Activated CD4-positive, CD25-positive, alpha-beta regulatory T cell treated with anti-CD3 and anti-CD28 coated beads, Interleukin-2, amount 50 U/mL, for 72 hours (primary cell): ENCODE results near the gene GALNT14.

ENCODE experiments used
- DNase-seq: peaks from one replicate; pipeline ENCODE4 v3.0.0; 2021

GALNT14 gene

DNA sequence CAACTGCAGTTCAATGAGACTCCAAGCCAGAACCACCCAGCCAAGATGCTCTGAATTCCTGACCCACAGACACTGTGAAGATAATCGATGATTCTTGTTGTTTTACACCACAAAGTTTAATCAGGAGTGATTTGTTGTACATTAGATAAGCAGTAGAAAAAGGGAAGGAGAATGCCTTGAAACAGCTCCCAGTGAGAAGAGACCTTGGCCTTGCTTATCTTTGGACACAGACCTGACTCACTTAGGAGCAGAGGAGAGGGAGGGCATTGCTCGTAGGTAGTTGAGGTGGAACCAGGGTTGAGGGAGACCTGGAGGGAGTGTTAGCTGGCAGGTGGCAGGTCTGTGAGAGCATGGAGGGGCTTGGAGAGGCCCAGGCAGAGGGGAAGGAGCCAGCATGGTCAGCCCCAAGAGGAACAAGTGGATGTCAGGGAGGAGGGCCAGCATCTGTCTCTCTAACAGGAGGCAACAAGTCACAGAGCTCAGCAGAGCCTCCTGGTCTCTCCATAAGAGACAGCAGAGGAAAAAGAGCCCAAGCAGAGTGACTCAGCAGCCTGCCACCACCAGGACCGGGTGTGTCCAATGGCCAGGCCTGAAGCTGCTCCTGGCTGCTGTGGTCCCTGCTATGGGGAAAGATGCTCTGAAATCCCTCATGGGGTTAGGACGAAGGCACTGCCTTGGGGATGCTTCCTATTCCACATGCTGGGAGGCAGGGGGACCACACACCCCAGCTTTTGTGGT is 169.4 kb downstream of the GALNT14 start:
- DNase-seq = no peak

DNA sequence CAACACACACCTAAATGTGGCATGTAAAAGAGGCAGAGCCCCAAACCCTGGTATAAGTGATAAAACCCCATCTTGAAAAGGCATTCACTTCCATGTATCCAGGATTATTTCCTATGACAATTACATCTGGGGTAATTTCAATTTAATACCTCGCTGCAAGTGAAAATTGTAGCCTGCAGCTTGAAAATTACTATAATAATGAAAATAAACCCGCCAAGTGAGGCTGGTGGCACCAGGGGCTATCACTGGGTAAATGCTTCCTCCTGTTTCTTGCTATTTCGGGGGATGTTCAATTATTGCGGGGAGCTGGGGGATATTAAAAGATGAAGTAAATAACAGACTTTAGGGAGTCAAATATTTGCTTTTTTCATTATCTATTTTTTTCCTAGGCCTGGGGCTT is 171.5 kb downstream of the GALNT14 start:
- DNase-seq = no peak

DNA sequence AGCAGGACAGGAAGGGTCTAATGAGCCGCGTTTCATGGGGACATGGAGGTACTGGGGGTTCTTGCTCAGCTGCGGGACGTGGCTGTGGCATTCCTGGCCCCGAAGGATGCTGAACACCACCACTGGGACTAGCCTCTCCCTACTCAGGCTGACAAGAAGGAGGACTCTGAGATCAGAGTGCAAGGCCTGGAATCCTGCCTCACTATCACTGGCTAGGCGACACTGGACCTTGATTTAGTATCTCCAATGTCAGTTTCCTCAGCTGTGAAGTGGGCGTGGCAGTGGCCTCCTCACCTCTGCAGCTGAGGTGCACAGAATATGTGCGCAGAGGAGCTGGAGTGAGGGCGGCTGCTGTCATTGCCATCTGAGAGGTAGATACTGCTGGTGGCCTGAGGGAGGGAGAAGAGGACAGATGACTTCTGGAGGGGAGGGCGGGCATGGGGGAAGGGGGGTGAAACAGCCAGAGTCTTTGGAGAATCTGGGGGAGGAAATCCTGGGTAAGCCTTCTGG is 173.2 kb downstream of the GALNT14 start:
- DNase-seq = no peak

DNA sequence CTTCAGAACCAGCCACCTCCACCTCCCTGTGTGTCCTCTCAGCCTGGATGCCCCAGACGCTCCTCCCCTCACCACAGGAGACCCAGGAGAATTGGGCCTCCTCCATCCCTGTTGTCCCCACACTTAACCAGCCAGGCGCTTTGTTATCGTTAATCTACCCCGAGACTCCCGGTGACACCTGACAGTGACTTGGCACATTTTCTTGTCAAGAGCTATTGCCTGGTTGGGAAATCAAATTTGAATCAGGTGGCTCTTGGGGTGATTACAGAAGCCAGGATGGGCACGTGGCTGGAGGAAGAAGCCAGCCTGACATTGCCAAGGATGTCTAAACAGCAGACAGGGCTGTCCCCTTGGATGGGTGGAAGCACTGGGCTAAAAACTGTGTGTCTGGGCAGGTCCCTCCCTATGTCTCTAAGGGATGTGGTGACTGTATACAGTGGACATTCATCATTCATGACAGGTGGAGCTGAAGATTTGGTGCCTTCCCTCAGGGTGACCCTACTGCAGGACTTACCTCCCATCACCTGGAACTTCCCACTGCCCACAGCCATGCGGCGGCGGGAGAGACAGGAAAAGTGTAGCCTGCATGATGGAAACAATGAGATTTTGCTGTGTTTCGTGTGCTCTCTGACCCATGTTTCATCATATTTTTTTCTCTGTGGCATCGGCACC is 173.8 kb downstream of the GALNT14 start:
- DNase-seq = no peak

DNA sequence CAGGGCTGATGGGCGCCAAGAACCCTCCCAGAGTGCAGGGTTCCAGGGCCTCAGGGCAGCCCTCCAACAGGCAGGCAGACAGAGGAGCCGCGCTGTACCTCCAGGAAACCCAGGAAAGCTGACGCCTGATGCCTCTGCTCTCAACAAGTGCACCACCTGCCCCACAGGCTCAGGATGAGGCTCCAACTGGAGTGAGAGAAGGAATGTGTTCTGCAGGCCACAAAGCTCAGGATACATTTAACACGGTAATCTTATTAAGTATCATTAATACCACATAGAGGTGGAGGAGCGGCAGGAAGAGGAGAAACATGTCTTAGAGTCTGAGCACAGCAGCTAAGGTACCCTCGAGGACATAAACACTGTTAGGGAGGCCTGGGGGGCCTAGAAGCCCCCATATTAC is 175.1 kb downstream of the GALNT14 start:
- no peak for DNase-seq

DNA sequence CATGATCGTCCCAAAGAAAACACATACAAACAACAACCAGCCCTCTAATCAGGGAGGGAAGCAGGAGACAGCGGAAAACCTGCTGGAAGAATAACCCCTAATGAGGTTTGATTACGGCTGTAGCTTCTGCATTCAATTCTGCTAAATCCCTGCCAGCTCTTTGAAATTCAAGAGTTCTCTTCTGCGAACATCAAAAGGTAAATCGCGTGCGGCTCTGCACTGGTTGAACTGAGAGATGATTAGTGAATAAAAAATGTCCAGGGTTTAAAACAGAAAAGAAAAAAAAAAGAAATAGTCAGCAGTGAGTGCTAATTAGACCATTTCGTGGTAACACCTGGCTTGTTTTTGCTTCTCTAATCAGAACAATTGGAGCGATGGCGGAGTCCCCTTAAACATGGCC is 178.0 kb downstream of the GALNT14 start:
- no peak for DNase-seq

DNA sequence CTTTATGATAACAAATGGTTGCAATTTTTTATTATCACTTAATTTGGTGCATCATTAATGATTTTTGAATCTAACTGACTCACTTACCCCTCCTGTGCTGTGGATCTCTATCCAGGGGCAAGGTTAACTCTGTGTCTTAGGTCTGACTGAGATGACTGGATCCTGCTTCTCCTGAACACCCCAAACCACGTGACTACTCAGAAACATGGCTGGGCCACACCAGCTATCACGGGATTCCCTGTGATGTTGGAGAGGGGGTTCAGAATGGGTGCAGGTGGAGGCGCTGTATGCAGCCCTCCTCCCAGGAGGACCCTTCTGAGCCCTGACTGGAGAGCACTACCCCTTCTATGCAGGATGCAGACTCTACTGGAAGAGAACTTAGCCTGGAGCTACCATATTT is 178.6 kb downstream of the GALNT14 start:
- no peak for DNase-seq

DNA sequence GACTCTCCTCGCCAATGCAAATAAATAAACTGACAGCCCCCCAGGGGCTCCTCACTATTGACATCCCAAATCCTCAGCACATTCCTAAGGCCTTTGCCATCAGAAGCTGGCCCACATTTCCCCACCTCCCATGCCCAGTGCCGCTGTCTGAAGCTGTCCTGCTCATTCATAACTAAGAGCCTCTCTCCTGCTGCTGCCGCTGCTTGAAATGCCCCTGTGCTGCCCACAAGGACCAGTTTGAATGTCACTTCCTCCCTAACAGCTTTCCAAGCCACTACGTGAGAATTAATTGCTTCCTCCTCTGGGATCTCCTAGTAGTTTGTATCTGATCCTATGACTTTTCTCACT is 179.3 kb downstream of the GALNT14 start:
- DNase-seq = no peak

DNA sequence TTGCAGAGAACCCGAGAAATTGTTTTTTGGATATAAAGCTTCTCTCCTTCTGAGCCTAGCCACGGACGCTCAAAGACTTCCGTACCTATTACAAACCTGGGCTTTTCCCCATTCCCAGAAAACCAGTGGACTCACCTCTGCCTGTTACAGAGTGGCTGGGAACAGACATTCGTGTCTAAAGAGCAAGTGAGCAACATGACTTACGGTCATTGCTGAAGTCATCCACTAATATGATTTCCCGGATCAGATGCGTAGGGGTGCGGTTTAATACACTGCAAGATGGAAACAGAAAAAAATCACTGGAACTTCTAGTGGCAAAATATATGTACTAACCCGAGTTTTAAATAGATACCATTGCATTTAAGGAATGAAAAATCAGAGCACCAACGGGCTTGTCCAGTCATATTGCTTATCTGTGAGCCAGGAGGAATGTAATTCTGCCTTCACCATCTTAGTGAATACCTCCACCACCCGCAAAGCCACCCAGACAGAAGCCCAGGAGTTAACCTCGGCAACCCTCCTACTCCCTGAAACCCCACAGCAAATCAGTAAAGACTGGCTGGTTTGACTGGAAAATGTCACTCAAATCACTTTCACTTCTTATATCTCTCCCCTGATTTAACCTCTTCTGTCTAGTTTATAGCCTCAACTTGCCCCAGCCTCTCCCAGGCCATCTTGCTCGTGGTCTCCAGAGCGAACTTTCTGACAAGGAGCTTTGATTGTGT is 179.9 kb downstream of the GALNT14 start:
- DNase-seq = no peak

DNA sequence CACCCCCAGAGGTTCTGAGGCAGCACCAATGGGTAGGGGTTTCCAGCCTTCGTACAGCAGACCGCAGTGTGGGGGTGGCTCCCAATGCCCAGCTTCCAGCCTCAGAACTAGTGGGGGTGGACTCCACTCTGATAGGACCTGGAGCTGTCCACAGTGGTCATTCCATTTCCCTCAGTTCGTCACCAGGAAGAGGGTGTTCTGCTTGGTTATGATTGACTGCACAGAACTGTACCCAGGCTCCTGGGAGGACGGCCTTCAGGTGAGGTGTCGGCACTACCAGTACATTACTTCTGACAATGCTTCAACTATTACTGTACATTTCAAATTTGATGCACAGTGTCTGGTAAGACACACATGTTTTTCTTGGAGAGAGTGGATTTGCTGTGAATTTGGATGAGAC is 180.6 kb downstream of the GALNT14 start:
- no peak for DNase-seq

DNA sequence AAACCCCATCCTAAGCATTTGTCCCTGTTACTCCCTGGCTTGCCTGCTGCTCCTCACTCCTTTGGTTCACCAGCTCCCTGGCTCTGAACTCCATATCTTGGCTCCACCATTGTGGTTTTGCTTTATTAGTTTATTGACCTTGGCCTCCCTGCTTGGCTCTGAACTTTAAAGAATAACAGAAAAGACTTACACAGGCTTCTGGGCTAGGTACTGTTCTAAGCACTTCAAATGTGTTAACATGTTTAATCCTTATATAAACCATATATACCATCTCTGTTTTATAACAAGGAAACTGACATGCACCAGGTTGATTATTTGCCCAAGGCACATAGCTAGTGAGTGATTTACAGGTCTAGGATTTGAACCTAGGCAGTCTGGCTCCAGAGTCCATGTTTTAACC is 181.2 kb downstream of the GALNT14 start:
- no peak for DNase-seq

DNA sequence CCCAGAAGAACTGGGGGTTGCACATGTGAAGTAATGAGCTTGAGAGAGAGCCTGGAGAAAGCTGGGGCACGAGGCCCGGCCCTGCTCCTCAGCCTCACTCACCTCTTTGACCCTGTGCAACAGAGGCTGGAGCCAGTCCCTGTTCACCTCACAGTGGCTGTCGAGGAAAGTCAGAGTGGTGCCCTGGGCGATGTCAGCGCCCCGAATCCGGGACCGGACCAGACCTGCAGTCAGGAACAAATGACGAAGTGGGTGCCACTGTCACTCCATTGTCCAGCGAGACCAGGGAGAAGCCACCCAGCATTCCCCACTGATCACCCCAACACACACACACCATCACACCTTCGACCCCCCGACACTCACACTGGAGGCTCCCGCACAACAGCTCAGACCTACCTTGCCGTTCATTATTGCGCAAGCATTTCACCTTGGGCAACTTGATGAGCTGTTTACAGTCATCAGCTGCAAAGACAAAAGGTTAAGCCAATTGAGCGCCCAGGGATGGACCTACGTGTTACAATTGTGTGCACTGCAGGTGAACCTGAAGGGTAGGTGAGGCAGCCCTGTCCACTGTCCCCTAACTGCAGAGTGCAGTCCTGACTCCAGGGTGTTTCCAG is 182.6 kb downstream of the GALNT14 start:
- DNase-seq = no peak

DNA sequence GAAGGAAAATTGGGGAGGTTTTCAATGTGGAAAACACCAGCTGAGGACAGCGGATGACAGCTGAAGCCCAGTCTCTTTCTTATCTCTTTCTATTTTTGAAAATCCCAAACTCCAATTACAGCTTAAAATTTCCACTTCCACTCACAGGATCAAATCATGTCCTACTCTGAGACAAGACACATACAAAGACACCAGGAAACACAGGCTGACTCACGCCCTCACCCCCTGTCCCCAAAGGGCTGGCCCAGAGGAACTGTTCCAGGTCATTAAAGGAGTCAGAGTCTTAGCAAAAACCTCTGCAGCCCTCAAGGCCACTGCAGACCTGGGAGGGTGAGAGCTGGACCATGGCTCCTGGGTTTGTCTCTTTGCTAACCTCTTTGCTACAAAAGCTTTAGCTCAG is 187.9 kb downstream of the GALNT14 start:
- DNase-seq = no peak

DNA sequence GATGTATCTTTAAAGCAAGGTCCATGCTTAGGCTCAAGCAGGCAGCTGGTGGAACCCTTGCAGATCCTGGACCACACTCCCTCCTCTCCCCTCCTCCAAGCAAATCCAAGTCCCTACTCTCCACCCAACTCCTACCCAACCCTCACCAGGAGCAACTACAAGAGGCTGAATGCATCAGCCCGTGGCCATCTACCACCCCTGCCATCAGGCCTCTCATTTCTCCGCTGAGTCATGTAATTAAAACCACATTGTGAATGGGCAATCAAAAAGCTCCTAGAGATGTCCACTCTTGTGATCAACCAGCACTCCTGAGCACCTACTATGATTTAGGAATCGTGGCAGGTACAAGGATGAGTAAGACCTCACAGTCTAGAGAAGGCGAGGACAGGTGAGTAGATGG is 188.8 kb downstream of the GALNT14 start:
- DNase-seq = no peak

DNA sequence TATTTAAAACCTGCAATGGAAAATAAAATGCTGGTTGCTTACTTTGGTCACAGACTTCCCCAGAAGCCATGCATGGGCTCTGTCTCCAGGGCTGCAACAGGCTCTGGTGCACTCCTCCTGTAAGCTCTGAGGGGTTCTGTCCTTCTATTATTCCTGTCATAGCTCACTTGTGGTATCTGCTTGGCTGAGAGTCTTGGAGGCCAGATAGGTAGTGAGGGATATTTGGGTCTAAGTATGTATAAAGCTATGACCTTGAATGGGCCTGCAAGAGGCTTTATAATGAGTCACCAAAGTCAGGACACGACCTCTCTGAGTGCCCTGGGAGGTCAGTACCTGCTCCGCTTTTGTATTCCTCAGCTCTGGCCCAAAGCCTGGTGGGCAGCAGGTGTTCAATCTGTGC is 189.4 kb downstream of the GALNT14 start:
- no peak for DNase-seq

DNA sequence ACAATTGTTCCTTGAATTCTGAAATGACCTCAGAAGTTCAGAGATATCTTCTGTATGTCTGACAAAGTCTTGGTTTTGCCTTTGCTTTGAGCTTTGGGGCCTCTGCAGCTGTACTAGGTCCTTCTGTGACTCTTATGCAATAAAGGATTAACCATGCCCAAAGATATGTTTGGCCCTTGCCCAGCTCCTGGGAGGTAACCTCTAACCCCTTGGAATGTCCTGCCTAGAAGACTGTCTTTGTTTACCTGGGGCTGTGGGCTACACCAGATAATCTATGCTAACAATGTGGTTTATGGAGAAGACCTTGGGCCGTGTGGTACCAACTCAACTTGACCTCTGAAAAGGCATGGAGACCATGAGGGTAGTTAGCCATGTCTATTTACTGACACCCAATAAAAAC is 190.1 kb downstream of the GALNT14 start:
- DNase-seq = no peak

DNA sequence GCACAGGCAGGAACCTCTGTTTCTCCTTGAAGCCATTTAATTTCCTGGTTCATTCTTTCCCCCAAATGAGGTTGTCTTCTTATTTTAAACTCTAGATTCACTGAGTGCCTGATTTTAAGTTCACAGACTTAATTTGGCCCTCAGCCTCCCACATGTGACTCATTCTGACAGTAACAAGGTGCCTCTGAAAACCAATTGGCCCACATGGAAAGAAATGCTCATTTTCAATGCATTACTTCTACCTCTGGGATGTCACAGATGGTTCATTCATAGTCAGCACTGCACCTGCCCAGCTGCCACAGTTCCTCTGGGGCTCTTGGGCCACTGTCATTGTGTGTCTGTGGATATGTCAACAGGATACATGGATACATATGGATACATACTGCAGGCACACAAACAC is 190.6 kb downstream of the GALNT14 start:
- no peak for DNase-seq

DNA sequence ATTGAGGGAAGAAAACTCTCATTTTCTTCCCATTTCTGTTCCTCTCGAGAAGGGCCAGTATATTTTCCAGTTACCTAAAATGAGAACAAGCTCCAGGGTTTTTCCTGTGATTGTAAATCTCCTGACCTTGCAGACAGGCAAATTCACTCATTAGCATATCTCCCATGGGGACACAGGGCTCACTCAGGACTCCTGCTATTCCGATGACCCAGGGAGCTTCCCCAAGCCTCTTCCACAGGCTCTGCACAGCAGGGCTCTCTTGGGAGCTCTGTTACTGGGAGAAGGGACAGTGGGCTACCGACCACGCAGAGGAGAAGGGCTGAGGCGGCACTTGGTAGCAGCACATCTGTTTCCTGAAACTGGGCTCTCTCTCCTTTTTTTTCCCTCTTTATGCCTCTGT is 195.8 kb downstream of the GALNT14 start:
- DNase-seq = no peak

DNA sequence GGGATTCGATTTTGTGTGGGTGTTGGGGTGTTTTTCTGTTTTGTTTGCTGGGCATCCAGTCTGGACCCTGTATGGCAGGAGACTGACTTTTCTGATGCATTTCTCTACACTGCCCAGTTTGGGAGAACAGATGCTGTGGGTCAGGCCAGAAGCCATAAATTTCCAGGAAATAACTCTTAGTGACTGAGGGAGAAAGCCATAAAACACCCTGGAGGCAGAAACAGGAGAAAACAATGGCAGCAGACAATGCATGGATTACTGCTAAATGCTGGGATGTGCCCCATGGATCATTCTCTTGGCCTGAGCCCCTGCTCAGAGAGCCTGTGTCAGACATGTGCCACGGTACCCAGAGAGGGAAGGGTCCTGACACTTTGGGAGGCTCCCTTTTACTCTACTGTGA is 197.4 kb downstream of the GALNT14 start:
- DNase-seq = no peak

DNA sequence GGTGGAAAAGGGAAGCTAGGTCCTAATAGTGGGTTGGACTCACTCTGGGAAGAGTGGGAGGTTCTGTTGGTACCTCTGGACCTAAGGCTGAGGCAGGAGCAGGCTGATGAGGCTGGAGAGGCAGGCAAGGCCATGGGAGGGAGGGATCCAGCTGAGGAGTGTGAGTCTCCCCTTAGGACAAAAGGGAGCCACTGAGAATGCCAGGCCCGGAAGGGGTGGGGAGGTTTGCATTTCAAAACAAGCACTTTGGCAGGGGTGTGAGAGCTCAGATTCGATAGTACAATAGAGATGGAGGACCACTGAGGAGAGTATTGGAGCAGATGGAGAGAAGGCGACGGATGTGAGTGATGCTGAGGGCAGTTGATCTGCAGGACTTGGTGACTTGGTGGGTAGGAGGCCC is 198.9 kb downstream of the GALNT14 start:
- DNase-seq = no peak

DNA sequence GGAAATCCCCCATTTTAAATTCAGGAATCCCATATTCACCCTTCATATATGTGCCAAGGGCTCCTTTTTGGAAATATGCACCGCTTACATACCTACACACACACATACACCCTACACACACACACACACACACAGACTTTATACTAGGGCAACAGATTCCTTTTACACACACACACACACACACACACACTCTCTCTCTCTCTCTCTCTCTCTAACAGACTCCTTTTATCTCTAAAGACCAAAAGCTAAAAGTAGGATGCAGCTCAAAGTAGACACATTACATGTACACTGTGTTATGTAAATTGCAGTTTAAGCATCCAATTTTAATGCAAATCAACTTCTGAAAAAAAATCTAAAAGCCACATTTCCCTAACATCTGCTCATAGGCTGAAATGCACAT is 200.0 kb downstream of the GALNT14 start:
- DNase-seq = no peak

DNA sequence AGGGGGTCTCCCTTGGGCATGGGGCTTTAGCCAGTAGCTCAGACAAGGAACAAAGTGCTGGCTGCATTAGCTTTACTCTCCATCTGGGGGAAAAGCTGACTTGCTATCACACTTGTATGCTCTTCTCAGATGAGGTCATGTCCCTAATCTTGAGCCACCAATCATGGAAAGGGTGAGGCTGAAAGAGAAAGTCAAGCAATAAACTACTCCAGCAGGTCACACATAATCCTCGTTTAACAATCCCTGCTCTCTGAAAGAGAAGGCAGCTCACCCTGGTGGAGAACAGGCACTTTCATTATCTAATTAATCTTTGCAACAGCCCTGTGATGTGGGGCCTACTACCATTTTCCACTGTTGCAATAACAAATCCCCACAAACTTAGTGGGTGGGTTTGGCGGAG is 201.3 kb downstream of the GALNT14 start:
- no peak for DNase-seq

DNA sequence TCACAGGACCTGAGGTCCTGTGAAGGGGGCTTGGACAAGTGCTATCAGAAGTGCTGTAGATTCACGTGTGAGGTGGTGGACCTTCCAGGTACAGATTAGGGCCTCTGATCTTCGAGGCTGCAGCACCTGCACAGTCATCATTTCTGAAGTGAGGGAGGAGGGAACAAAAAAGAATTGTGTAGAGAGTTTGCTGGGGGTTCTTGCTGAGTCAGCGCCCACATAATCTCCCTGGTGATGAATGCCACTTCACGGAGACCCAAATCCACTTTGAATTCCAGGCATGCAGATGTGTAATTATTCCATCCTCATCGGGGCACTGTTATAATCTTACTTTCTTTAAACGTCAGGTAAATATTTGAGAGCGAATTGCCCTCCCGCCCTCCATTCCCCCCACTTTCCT is 202.4 kb downstream of the GALNT14 start:
- no peak for DNase-seq

DNA sequence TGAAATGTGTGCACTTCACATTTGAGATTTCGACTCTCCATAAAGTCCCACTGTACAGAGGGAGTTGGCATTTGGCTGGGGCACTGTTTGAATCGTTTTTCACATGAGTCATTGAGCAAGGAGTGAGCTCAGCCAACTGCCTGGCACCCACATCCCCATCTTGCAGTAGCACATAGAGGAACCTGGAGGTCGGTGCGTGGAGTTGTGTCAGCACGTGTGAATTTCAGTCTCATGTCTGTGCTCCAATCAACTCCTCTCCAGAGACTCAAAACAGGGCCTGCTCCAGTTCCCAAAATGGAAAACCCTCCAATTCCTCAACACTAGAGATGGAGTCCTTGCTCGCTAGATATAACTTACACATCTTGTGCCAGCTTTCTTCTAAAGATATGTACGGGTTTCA is 204.2 kb downstream of the GALNT14 start:
- DNase-seq = no peak
